GM13977 (cell line): ENCODE data around the gene PPP1R12C.

Experiments used
- DNase-seq: peaks from one replicate; pipeline ENCODE4 v3.0.0; 2012; ENCODE audit warnings: low spot score
- CTCF ChIP-seq: IDR thresholded peaks from 2 replicates; pipeline ENCODE4 v1.5.1; 2012; ENCODE audit warnings: mild to moderate bottlenecking, control low read depth; ENCODE audit not compliant: insufficient read depth; ENCODE audit errors: extremely low read depth, missing control alignments
- in situ Hi-C: fragments of 300-500 bp; cut with MboI; formaldehyde crosslinking; loops from one replicate; pipeline ENCODE4 v1.12.0; 2022; ENCODE audit warnings: low sequenced_read_pairs, low pct_unique_long_range_greater_than_20kb, mixed read lengths, inconsistent platforms; ENCODE audit not compliant: unreplicated experiment

Gene PPP1R12C

GRCh38 chr19:55042688-55043087 lies 74.7 kb downstream of the PPP1R12C start:
- in situ Hi-C loops = no loop called here
- no peak for TF ChIP-seq CTCF
- no peak for DNase-seq

- in situ Hi-C loops = no loop called here
- DNase-seq = no peak
- no peak for TF ChIP-seq CTCF
Measured at GRCh38 chr19:55042344-55042678, 75.1 kb downstream of the PPP1R12C start.

GRCh38 chr19:55041627-55042343 lies 75.7 kb downstream of the PPP1R12C start:
- no peak for DNase-seq
- in situ Hi-C loops = no loop called here
- no peak for TF ChIP-seq CTCF

- no peak for DNase-seq
- in situ Hi-C loops = no loop called here
- TF ChIP-seq CTCF = no peak
Measured at GRCh38 chr19:55041244-55041626, 76.2 kb downstream of the PPP1R12C start.
